ENCODE measurements around the gene SGPP2.

- TF ChIP-seq CTCF (conservative IDR thresholded peaks at IDR 0.05 in 1 of 2, IDR thresholded peaks at IDR 0.05 in 1 of 2; ENCODE audit: extremely low read depth in 1 of 2, insufficient read depth in 1 of 2, low read depth in 1 of 2, low read length in 2 of 2): no peak
- no peak for TF ChIP-seq EZH2 (IDR thresholded peaks at IDR 0.05; ENCODE audit: borderline replicate concordance, low read length)
These were observed 151.3 kb downstream of the SGPP2 start for GRCh38 chr2:222575618-222576017.

Measured in mammary epithelial cell (primary cell).